ENCODE data around the gene FBXO39.

- TF ChIP-seq TOX (CRISPR knock-in tag; IDR thresholded peaks at IDR 0.05; ENCODE audit: borderline replicate concordance) (no peak), GLIS3 (CRISPR knock-in tag; IDR thresholded peaks at IDR 0.05) (no peak), PATZ1 (CRISPR knock-in tag; IDR thresholded peaks at IDR 0.05; ENCODE audit: borderline replicate concordance) (no peak)
Measured at GRCh38 chr17:6753546-6753945, 22.5 kb upstream of the FBXO39 start.

Data from SK-N-SH treated with all-trans-retinoic acid at 6 μM for 48 hours (cell line).